Fibroblast of peridontal ligament (primary cell): ENCODE results near the gene UGT1A7.

Experiments
- DNase-seq: peaks from one replicate; pipeline ENCODE4 v3.0.0-alpha.2; 2010; ENCODE audit errors: extremely low read depth

UGT1A7 gene

GRCh38 chr2:233799087-233799665, 117.5 kb downstream of the UGT1A7 start:
- DNase-seq = no peak

- DNase-seq = no peak
Observed at GRCh38 chr2:233799716-233800115, 118.0 kb downstream of the UGT1A7 start.

GRCh38 chr2:233800208-233800607, 118.5 kb downstream of the UGT1A7 start:
- no peak for DNase-seq

- no peak for DNase-seq
Observed at GRCh38 chr2:233801357-233802131, 119.8 kb downstream of the UGT1A7 start.

GRCh38 chr2:233802132-233802815, 120.6 kb downstream of the UGT1A7 start:
- DNase-seq = no peak

GRCh38 chr2:233803292-233803911, 121.7 kb downstream of the UGT1A7 start:
- no peak for DNase-seq

GRCh38 chr2:233803994-233804393, 122.3 kb downstream of the UGT1A7 start:
- DNase-seq = no peak

GRCh38 chr2:233807215-233807865, 125.6 kb downstream of the UGT1A7 start:
- DNase-seq = no peak

- no peak for DNase-seq
Observed at GRCh38 chr2:233807966-233808935, 126.5 kb downstream of the UGT1A7 start.

GRCh38 chr2:233810385-233810784, 128.7 kb downstream of the UGT1A7 start:
- DNase-seq = no peak

- DNase-seq = no peak
Observed at GRCh38 chr2:233811087-233811486, 129.4 kb downstream of the UGT1A7 start.

- DNase-seq = no peak
Observed at GRCh38 chr2:233811732-233812131, 130.0 kb downstream of the UGT1A7 start.

- no peak for DNase-seq
Observed at GRCh38 chr2:233813236-233814055, 131.7 kb downstream of the UGT1A7 start.

GRCh38 chr2:233814056-233814835, 132.5 kb downstream of the UGT1A7 start:
- DNase-seq = no peak

- peak; percentile 16 for DNase-seq
Observed at GRCh38 chr2:233815861-233816260, 134.2 kb downstream of the UGT1A7 start.

- no peak for DNase-seq
Observed at GRCh38 chr2:233816334-233816733, 134.6 kb downstream of the UGT1A7 start.

GRCh38 chr2:233816771-233817170, 135.1 kb downstream of the UGT1A7 start:
- DNase-seq = no peak

GRCh38 chr2:233817361-233817911, 135.7 kb downstream of the UGT1A7 start:
- DNase-seq = peak; percentile 56
